ENCODE measurements around the gene CDH23.

- no peak for TF ChIP-seq CTCF (IDR thresholded peaks at IDR 0.05; ENCODE audit: low read length)
- TF ChIP-seq EZH2phosphoT487 (IDR thresholded peaks at IDR 0.05; ENCODE audit: low read length) = no peak
Measured at GRCh38 chr10:71804077-71804476, 407.4 kb downstream of the CDH23 start.

All from MM.1S (cell line).